SK-N-SH (cell line): Measurements from ENCODE around the gene PPP1R1C. TPM values are rescaled to one million over a fixed set of nuclear protein-coding genes. Genes with fewer than 3 reads are reported as not detected.

Source experiments
- CTCF ChIA-PET: fragments of 300-600, 350-600 bp; formaldehyde crosslinking; extraction: SDS; loops from one replicate; lab custom pipeline; 2021; lab: Yijun Ruan, JAX
- POLR2A ChIA-PET: fragments of 350-600 bp; sonication (Branson Sonifier 250); formaldehyde crosslinking; extraction: SDS; loops from one replicate; lab custom pipeline; 2020; ENCODE audit warnings: antibody characterized with exemption, inconsistent platforms; lab: Yijun Ruan, JAX
- DNase-seq: peaks from one replicate; pipeline ENCODE4 v3.0.0; 2012
- H2AFZ ChIP-seq: fragments of 200-600 bp; sonication (generic); 2 replicates; pipeline ENCODE4 v1.8.1; 2016; ENCODE audit warnings: antibody characterized with exemption, mild to moderate bottlenecking, low read depth
- H3F3A ChIP-seq: fragments of 200-600 bp; sonication (generic); replicated peaks from 2 replicates; pipeline ENCODE3; 2016; ENCODE audit warnings: antibody characterized with exemption, mild to moderate bottlenecking; ENCODE audit not compliant: insufficient read depth
- H3K27ac ChIP-seq, 2 experiments: fragments of 200-500 bp in 1 of 2; fragments of 200-600 bp in 1 of 2; sonication (Bioruptor generic) in 1 of 2; sonication (generic), shearing (Covaris generic) in 1 of 2; 2 replicates each; pipeline versions ENCODE4 v1.5.1 to v1.6.1; 2014 to 2016; ENCODE audit warnings: low read depth in 2 of 2, inconsistent platforms in 1 of 2, low read length in 1 of 2, mild to moderate bottlenecking in 1 of 2, mixed read lengths in 1 of 2
- H3K27me3 ChIP-seq: fragments of 200-600 bp; sonication (generic), shearing (Covaris generic); 2 replicates; pipeline ENCODE4 v1.6.1; 2016; ENCODE audit warnings: mixed run types; ENCODE audit not compliant: insufficient read depth
- H3K36me3 ChIP-seq, 2 experiments: fragments of 200-500 bp in 1 of 2; fragments of 200-600 bp in 1 of 2; sonication (Bioruptor generic) in 1 of 2; sonication (generic) in 1 of 2; replicated peaks in 1 of 2; 2 replicates each; pipeline versions ENCODE3 to v1.5.1; 2014 to 2016; ENCODE audit warnings: low read length in 1 of 2, mild to moderate bottlenecking in 1 of 2; ENCODE audit not compliant: insufficient read depth in 2 of 2, control insufficient read depth in 1 of 2
- H3K4me1 ChIP-seq, 2 experiments: fragments of 200-500 bp in 1 of 2; fragments of 200-600 bp in 1 of 2; sonication (Bioruptor generic) in 1 of 2; sonication (generic), shearing (Covaris generic) in 1 of 2; 2 replicates each; pipeline versions ENCODE4 v1.5.1 to v1.6.1; 2014 to 2016; ENCODE audit warnings: low read depth in 1 of 2, low read length in 1 of 2, mixed run types in 1 of 2; ENCODE audit not compliant: insufficient read depth in 2 of 2, control insufficient read depth in 1 of 2
- H3K4me2 ChIP-seq: fragments of 200-600 bp; sonication (generic), shearing (Covaris generic); 2 replicates; pipeline ENCODE4 v1.6.1; 2017; ENCODE audit warnings: mixed run types
- H3K4me3 ChIP-seq, 2 experiments: fragments of 200-500 bp in 1 of 2; fragments of 200-600 bp in 1 of 2; sonication (Bioruptor generic) in 1 of 2; sonication (generic), shearing (Covaris generic) in 1 of 2; 2 replicates each; pipeline versions ENCODE4 v1.5.1 to v1.8.1; 2014 to 2016; ENCODE audit warnings: low read depth in 2 of 2, inconsistent platforms in 1 of 2, low read length in 1 of 2, mild to moderate bottlenecking in 1 of 2, mixed read lengths in 1 of 2, moderate library complexity in 1 of 2
- H3K79me2 ChIP-seq: fragments of 200-600 bp; sonication (generic); 2 replicates; pipeline ENCODE4 v1.8.1; 2017; ENCODE audit warnings: mild to moderate bottlenecking; ENCODE audit not compliant: insufficient read depth
- H3K9ac ChIP-seq: fragments of 200-600 bp; sonication (generic); 2 replicates; pipeline ENCODE4 v1.6.1; 2017; ENCODE audit warnings: mixed run types
- H3K9me2 ChIP-seq: fragments of 200-600 bp; sonication (generic); 2 replicates; pipeline ENCODE4 v1.6.1; 2017; ENCODE audit warnings: mixed run types
- H3K9me3 ChIP-seq: fragments of 200-600 bp; sonication (generic); 2 replicates; pipeline ENCODE4 v1.6.1; 2017; ENCODE audit warnings: mixed run types, mild to moderate bottlenecking, moderate library complexity
- H4K20me1 ChIP-seq: fragments of 200-600 bp; sonication (generic); 2 replicates; pipeline ENCODE4 v1.6.1; 2017; ENCODE audit warnings: mild to moderate bottlenecking, mixed run types; ENCODE audit not compliant: insufficient read depth
- CHD2 ChIP-seq: fragments of 150-350 bp; IDR thresholded peaks from 2 replicates; pipeline ENCODE4 v1.6.1; 2018; ENCODE audit warnings: low read length; ENCODE audit not compliant: partially characterized antibody
- CTCF ChIP-seq: fragments of 200-600 bp; sonication (generic); IDR thresholded peaks from 2 replicates; pipeline ENCODE4 v1.6.1; 2017; ENCODE audit warnings: antibody characterized with exemption, mild to moderate bottlenecking, moderate library complexity
- ELF1 ChIP-seq: IDR thresholded peaks from 2 replicates; pipeline ENCODE4 v1.4.0; 2012
- EP300 ChIP-seq, 2 experiments: IDR thresholded peaks; 2 replicates each; pipeline versions ENCODE4 v1.4.0 to v1.6.1; 2012; ENCODE audit warnings: borderline replicate concordance in 1 of 2, low read depth in 1 of 2, low read length in 1 of 2
- FOXJ3 ChIP-seq: sonication (generic); formaldehyde crosslinking; IDR thresholded peaks from 2 replicates; pipeline ENCODE4 v1.5.1; 2020; ENCODE audit warnings: mild to moderate bottlenecking, missing genetic modification reagents
- FOXM1 ChIP-seq: IDR thresholded peaks from 2 replicates; pipeline ENCODE4 v1.4.0; 2012; ENCODE audit warnings: low read depth, mild to moderate bottlenecking
- GABPA ChIP-seq: IDR thresholded peaks from 2 replicates; pipeline ENCODE4 v1.4.0; 2012; ENCODE audit warnings: low read depth, mild to moderate bottlenecking
- GATA2 ChIP-seq: sonication (generic); formaldehyde crosslinking; IDR thresholded peaks from 2 replicates; pipeline ENCODE4 v1.5.0; 2020; ENCODE audit warnings: mild to moderate bottlenecking, missing genetic modification reagents
- JUND ChIP-seq: IDR thresholded peaks from 2 replicates; pipeline ENCODE4 v1.4.0; 2012
- NRF1 ChIP-seq: IDR thresholded peaks from 2 replicates; pipeline ENCODE4 v1.6.1; 2012; ENCODE audit warnings: low read depth, mild to moderate bottlenecking, low read length
- PBX3 ChIP-seq: IDR thresholded peaks from 2 replicates; pipeline ENCODE4; 2012
- POLR2AphosphoS5 ChIP-seq: IDR thresholded peaks from 2 replicates; pipeline ENCODE4 v1.6.1; 2012; ENCODE audit warnings: low read depth, low read length
- RFX5 ChIP-seq: IDR thresholded peaks from 2 replicates; pipeline ENCODE4 v1.6.1; 2012; ENCODE audit warnings: mild to moderate bottlenecking, improper control_type of control experiment, low read length
- SIN3A ChIP-seq: IDR thresholded peaks from 2 replicates; pipeline ENCODE4 v1.6.1; 2012; ENCODE audit warnings: low read depth, mild to moderate bottlenecking, low read length, moderate library complexity, borderline replicate concordance
- TCF12 ChIP-seq: IDR thresholded peaks from 2 replicates; pipeline ENCODE4 v1.4.0; 2012
- TEAD4 ChIP-seq: IDR thresholded peaks from 2 replicates; pipeline ENCODE4 v1.4.0; 2012; ENCODE audit warnings: mild to moderate bottlenecking, borderline replicate concordance; ENCODE audit not compliant: insufficient read depth
- WGBS: methylation state at CpG from one replicate; pipeline ENCODE4 v1.1.6; 2017; ENCODE audit warnings: low lambda C conversion rate; 5-methylcytosine and 5-hydroxymethylcytosine counted together
- polyA plus RNA-seq, 3 experiments: library from polyadenylated mRNA; depleted of rRNA; stranded (reverse); fragments of >200 nt; gene quantifications; 2 replicates each; pipeline ENCODE4 v1.2.3, GENCODE V29; 2012

PPP1R1C gene
- polyA plus RNA-seq, 1 of the 3 experiments (the other 2 are of a cell fraction), result 0.41 TPM

GRCh38 chr2:182080493-182080892 is 94.8 kb downstream of the PPP1R1C start:
- no peaks in the 10 kb centered on the region for H3K79me2 ChIP-seq
- H3K9me2 ChIP-seq, result no peaks in the 10 kb centered on the region
- H3F3A ChIP-seq, result peaks cover 12% of the 10 kb centered on the region
- no peak for DNase-seq
- H3K27me3 ChIP-seq, result no peaks in the 10 kb centered on the region
- CTCF ChIA-PET, result interaction anchor here (2.5 kb wide), 1 partner anchor 338 kb away, joined by 6 read pairs; no protein-coding TSS in a partner anchor
- no peak overlapping the region for H3K4me3 ChIP-seq
- no peak overlapping the region for H3K9ac ChIP-seq
- no peaks in the 10 kb centered on the region for H4K20me1 ChIP-seq
- TF ChIP-seq TCF12, result no peak
- no peak for TF ChIP-seq FOXJ3 (CRISPR knock-in tag)
- no peak for TF ChIP-seq SIN3A
- no peak for TF ChIP-seq RFX5
- no peak for TF ChIP-seq ELF1
- no peak for TF ChIP-seq EP300 (IDR thresholded peaks at IDR 0.05; ENCODE audit: borderline replicate concordance in 1 of 2, low read depth in 1 of 2, low read length in 1 of 2)
- no peak for TF ChIP-seq POLR2AphosphoS5
- TF ChIP-seq GATA2 (CRISPR knock-in tag), result no peak
- no peak for TF ChIP-seq CTCF
- TF ChIP-seq NRF1, result no peak
- no peak for TF ChIP-seq JUND
- TF ChIP-seq FOXM1, result no peak
- no peak for TF ChIP-seq GABPA
- no peak for TF ChIP-seq PBX3
- no peak for TF ChIP-seq CHD2
- TF ChIP-seq, all 33 proteins: peak for 0
- Histone ChIP-seq H3K9me3 (no peaks in the 10 kb centered on the region), H3K4me1 (peaks cover 0 to 9% of the 10 kb centered on the region in 2 experiments; a peak in 2 of 4 replicates), H3K4me2 (no peak overlapping the region), H3K36me3 (no peaks in the 10 kb centered on the region), H2AFZ (no peak overlapping the region), H3K27ac (no peak overlapping the region)
- POLR2A ChIA-PET, result no interaction called here
- WGBS, result 99% methylated on average over 2 of the region's 2 CpGs

GRCh38 chr2:182081602-182082260 is 96.1 kb downstream of the PPP1R1C start:
- no peak overlapping the region for H3K4me2 ChIP-seq
- DNase-seq, result no peak
- POLR2A ChIA-PET, result no interaction called here

More at GRCh38 chr2:182081602-182082260, 96.1 kb downstream of the PPP1R1C start:
- H3K9ac ChIP-seq, result no peak overlapping the region
- no peaks in the 10 kb centered on the region for H3K79me2 ChIP-seq
- no peaks in the 10 kb centered on the region for H3K9me3 ChIP-seq
- no peak overlapping the region for H2AFZ ChIP-seq
- no peaks in the 10 kb centered on the region for H3K36me3 ChIP-seq
- no peak overlapping the region for H3K27ac ChIP-seq
- H4K20me1 ChIP-seq, result no peaks in the 10 kb centered on the region
- CTCF ChIA-PET, result interaction anchor here (1.2 to 2.5 kb wide), 2 partner anchors 9 to 339 kb away, joined by 5 to 6 read pairs; no protein-coding TSS in a partner anchor
- no peak for TF ChIP-seq CTCF
- TF ChIP-seq TCF12, result no peak
- no peak for TF ChIP-seq TEAD4
- no peak for TF ChIP-seq POLR2AphosphoS5
- H3K4me3 ChIP-seq, result no peak overlapping the region
- no peaks in the 10 kb centered on the region for H3K9me2 ChIP-seq
- WGBS, result 32% methylated on average over 4 of the region's 4 CpGs
- H3F3A ChIP-seq, result peaks cover 11% of the 10 kb centered on the region
- no peaks in the 10 kb centered on the region for H3K27me3 ChIP-seq
- H3K4me1 ChIP-seq, result peaks cover 0 to 7% of the 10 kb centered on the region in 2 experiments; a peak in 2 of 4 replicates
